ENCODE measurements around the gene LAMTOR3. TPM values are rescaled to one million over a fixed set of nuclear protein-coding genes. Genes with fewer than 3 reads are reported as not detected.

LAMTOR3 gene
- polyA plus RNA-seq, 1 donor (not counting 4 experiments of a cell fraction or from before 2014, with no cell fraction given): 92.2 TPM

- H3K4me1 ChIP-seq (ENCODE audit: control insufficient read depth, extremely low read depth, insufficient read depth, low read length): no peaks in the 10 kb centered on the region
- H3K79me2 ChIP-seq (ENCODE audit: control insufficient read depth, insufficient read depth, low read length): no peaks in the 10 kb centered on the region
- FAIRE-seq (no peak), DNase-seq (ENCODE audit: low read depth, low spot score) (no peak)
- H3K36me3 ChIP-seq (ENCODE audit: control insufficient read depth in 2 of 2, extremely low read depth in 1 of 2, insufficient read depth in 2 of 2, low read length in 2 of 2): peaks cover 4 to 7% of the 10 kb centered on the region in 2 experiments
- no peaks in the 10 kb centered on the region for H3K9me1 ChIP-seq (ENCODE audit: control insufficient read depth, extremely low read depth, insufficient read depth, low read length)
- dilution Hi-C loops (cut with MboI; ENCODE audit: extremely low pct_ligation_motif_present, low sequenced_read_pairs): no loop called here
- TF ChIP-seq, protein P1, sequence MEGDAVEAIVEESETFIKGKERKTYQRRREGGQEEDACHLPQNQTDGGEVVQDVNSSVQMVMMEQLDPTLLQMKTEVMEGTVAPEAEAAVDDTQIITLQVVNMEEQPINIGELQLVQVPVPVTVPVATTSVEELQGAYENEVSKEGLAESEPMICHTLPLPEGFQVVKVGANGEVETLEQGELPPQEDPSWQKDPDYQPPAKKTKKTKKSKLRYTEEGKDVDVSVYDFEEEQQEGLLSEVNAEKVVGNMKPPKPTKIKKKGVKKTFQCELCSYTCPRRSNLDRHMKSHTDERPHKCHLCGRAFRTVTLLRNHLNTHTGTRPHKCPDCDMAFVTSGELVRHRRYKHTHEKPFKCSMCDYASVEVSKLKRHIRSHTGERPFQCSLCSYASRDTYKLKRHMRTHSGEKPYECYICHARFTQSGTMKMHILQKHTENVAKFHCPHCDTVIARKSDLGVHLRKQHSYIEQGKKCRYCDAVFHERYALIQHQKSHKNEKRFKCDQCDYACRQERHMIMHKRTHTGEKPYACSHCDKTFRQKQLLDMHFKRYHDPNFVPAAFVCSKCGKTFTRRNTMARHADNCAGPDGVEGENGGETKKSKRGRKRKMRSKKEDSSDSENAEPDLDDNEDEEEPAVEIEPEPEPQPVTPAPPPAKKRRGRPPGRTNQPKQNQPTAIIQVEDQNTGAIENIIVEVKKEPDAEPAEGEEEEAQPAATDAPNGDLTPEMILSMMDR (optimal IDR thresholded peaks at IDR 0.05 in 1 of 3, IDR thresholded peaks at IDR 0.05 in 1 of 3, conservative IDR thresholded peaks at IDR 0.05 in 1 of 3; ENCODE audit: extremely low read depth in 1 of 3, insufficient read depth in 2 of 3, low read length in 3 of 3): no peak
- no peak for TF ChIP-seq EZH2 (IDR thresholded peaks at IDR 0.05; ENCODE audit: low read length)
- H3K27me3 ChIP-seq (ENCODE audit: control insufficient read depth, extremely low read depth, insufficient read depth, low read length): no peaks in the 10 kb centered on the region
- H4K20me1 ChIP-seq (ENCODE audit: control insufficient read depth, extremely low read depth, insufficient read depth, low read length): no peaks in the 10 kb centered on the region
- H3K4me3 ChIP-seq (ENCODE audit: control insufficient read depth in 2 of 3, extremely low read depth in 1 of 3, insufficient read depth in 2 of 3, low read depth in 1 of 3, low read length in 3 of 3): no peak overlapping the region
- no peaks in the 10 kb centered on the region for H3K9me3 ChIP-seq (ENCODE audit: control insufficient read depth, low read depth, low read length)
- no peak overlapping the region for H3K4me2 ChIP-seq (ENCODE audit: control insufficient read depth, extremely low read depth, insufficient read depth, low read depth, low read length)
- no peak overlapping the region for H3K27ac ChIP-seq (ENCODE audit: control insufficient read depth, insufficient read depth, low read length)
- no peak overlapping the region for H2AFZ ChIP-seq (ENCODE audit: control insufficient read depth, low read length)
- H3K9ac ChIP-seq (ENCODE audit: control insufficient read depth, extremely low read depth, insufficient read depth, low read length): no peak overlapping the region
Observed at GRCh38 chr4:99917575-99917974, 23.3 kb upstream of the LAMTOR3 start.

DNA sequence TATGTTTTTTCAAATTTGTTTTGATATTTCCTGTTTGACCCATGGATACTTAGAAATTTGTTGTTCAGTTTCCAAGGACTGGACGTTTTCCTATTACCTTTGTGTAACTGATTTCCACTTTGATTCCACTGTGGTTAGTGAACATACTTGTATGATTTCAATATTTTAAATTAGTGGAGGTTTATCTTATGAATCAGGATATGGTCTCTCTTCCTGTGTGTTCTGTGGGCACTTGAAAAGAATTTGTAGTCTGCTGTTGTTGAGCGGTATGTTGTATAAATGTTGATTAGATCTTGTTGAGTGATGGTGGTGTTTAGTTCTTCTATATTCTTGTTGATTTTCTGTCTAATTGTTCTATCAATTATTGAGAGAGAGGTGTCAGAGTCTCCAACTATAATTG lies 21.2 kb upstream of the LAMTOR3 start:
- Histone ChIP-seq H3K4me2 (ENCODE audit: control insufficient read depth, extremely low read depth, insufficient read depth, low read depth, low read length) (no peak overlapping the region), H3K27ac (ENCODE audit: control insufficient read depth, insufficient read depth, low read length) (no peak overlapping the region), H3K9ac (ENCODE audit: control insufficient read depth, extremely low read depth, insufficient read depth, low read length) (no peak overlapping the region), H3K27me3 (ENCODE audit: control insufficient read depth, extremely low read depth, insufficient read depth, low read length) (no peaks in the 10 kb centered on the region), H3K4me1 (ENCODE audit: control insufficient read depth, extremely low read depth, insufficient read depth, low read length) (no peaks in the 10 kb centered on the region), H3K36me3 (ENCODE audit: control insufficient read depth in 2 of 2, extremely low read depth in 1 of 2, insufficient read depth in 2 of 2, low read length in 2 of 2) (peaks cover 0 to 7% of the 10 kb centered on the region in 2 experiments), H3K9me3 (ENCODE audit: control insufficient read depth, low read depth, low read length) (no peaks in the 10 kb centered on the region), H3K4me3 (ENCODE audit: control insufficient read depth in 2 of 3, extremely low read depth in 1 of 3, insufficient read depth in 2 of 3, low read depth in 1 of 3, low read length in 3 of 3) (no peak overlapping the region), H3K9me1 (ENCODE audit: control insufficient read depth, extremely low read depth, insufficient read depth, low read length) (no peaks in the 10 kb centered on the region), H2AFZ (ENCODE audit: control insufficient read depth, low read length) (no peak overlapping the region), H3K79me2 (ENCODE audit: control insufficient read depth, insufficient read depth, low read length) (no peaks in the 10 kb centered on the region), H4K20me1 (ENCODE audit: control insufficient read depth, extremely low read depth, insufficient read depth, low read length) (no peaks in the 10 kb centered on the region)
- dilution Hi-C loops (cut with MboI; ENCODE audit: extremely low pct_ligation_motif_present, low sequenced_read_pairs): no loop called here
- DNase-seq (ENCODE audit: low read depth, low spot score) (no peak), FAIRE-seq (no peak)
- TF ChIP-seq EZH2 (IDR thresholded peaks at IDR 0.05; ENCODE audit: low read length): no peak
- TF ChIP-seq, protein P1 (optimal IDR thresholded peaks at IDR 0.05 in 1 of 3, IDR thresholded peaks at IDR 0.05 in 1 of 3, conservative IDR thresholded peaks at IDR 0.05 in 1 of 3; ENCODE audit: extremely low read depth in 1 of 3, insufficient read depth in 2 of 3, low read length in 3 of 3): no peak

Data from keratinocyte (primary cell).